ENCODE results near the gene ZNF536. TPM values are rescaled to one million over a fixed set of nuclear protein-coding genes. Genes with fewer than 3 reads are reported as not detected.
"Not testable (repeated sequence)": the region's sequence is repeated elsewhere in the genome, so short reads cannot be mapped to it uniquely, and the experiment has no call there.

The ZNF536 gene
- total RNA-seq, 1 donor from 2014 or later, result 0.43 TPM

GRCh38 chr19:30492586-30493270 lies 120.5 kb downstream of the ZNF536 start:
- Histone ChIP-seq H3K9ac (ENCODE audit: low read length) (no peak overlapping the region), H3K4me1 (ENCODE audit: insufficient read depth, low read length) (no peaks in the 10 kb centered on the region), H3K27ac (ENCODE audit: low read depth, low read length) (no peak overlapping the region), H3K79me2 (ENCODE audit: insufficient read depth, low read length) (no peaks in the 10 kb centered on the region), H3K4me2 (ENCODE audit: low read length) (no peak overlapping the region), H3K36me3 (ENCODE audit: insufficient read depth, low read length) (no peaks in the 10 kb centered on the region), H3K4me3 (ENCODE audit: insufficient read depth, low read depth, low read length) (no peak overlapping the region), H2AFZ (ENCODE audit: low read depth, low read length) (no peak overlapping the region), H4K20me1 (ENCODE audit: insufficient read depth, low read length) (no peaks in the 10 kb centered on the region), H3K27me3 (ENCODE audit: insufficient read depth, low read length) (no peaks in the 10 kb centered on the region), H3K9me3 (ENCODE audit: insufficient read depth, low read depth, low read length) (no peaks in the 10 kb centered on the region)
- Mint-ChIP-seq H3K27me3 (ENCODE audit: low read depth, unreplicated experiment) (peaks cover 24% of the 10 kb centered on the region), H3K4me1 (ENCODE audit: low read depth, unreplicated experiment) (peaks cover 3% of the 10 kb centered on the region), H3K4me3 (ENCODE audit: unreplicated experiment) (no peak overlapping the region), H3K36me3 (ENCODE audit: low read depth, unreplicated experiment) (no peaks in the 10 kb centered on the region), H3K9me3 (ENCODE audit: unreplicated experiment) (no peaks in the 10 kb centered on the region), H3K27ac (ENCODE audit: unreplicated experiment) (no peak overlapping the region)
- TF ChIP-seq EZH2 (IDR thresholded peaks at IDR 0.05; ENCODE audit: insufficient read depth, low read length) (no peak), CTCF (IDR thresholded peaks at IDR 0.05; ENCODE audit: insufficient read depth, low read depth, low read length) (no peak)
- FAIRE-seq (no peak), DNase-seq (ENCODE audit: low read depth) (no peak)

DNA sequence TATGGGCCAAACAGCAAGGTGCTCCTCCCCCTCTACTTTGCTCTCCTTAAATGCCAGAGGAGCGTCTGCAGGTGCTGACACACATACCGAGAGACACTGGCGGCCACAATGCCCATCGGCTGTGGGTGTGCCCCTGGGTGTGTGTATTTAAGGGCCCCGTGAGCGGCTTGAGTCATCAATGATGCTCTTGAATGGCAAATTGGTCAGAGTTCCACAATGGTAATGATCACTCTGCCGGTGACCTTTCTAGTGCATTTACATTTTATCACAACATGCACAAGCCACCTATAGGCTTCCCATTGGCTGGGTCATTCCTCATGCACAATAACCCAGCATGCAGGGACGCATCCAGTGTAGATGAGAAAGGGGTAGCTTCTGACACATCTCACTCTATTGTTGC lies 124.8 kb downstream of the ZNF536 start:
- Mint-ChIP-seq H3K4me3 (ENCODE audit: unreplicated experiment) (no peak overlapping the region), H3K36me3 (ENCODE audit: low read depth, unreplicated experiment) (no peaks in the 10 kb centered on the region), H3K9me3 (ENCODE audit: unreplicated experiment) (no peaks in the 10 kb centered on the region), H3K27me3 (ENCODE audit: low read depth, unreplicated experiment) (peaks cover 39% of the 10 kb centered on the region), H3K4me1 (ENCODE audit: low read depth, unreplicated experiment) (no peaks in the 10 kb centered on the region), H3K27ac (ENCODE audit: unreplicated experiment) (no peak overlapping the region)
- Histone ChIP-seq H3K9ac (ENCODE audit: low read length) (no peak overlapping the region), H3K27ac (ENCODE audit: low read depth, low read length) (no peak overlapping the region), H3K4me2 (ENCODE audit: low read length) (no peak overlapping the region), H3K4me1 (ENCODE audit: insufficient read depth, low read length) (no peaks in the 10 kb centered on the region), H3K79me2 (ENCODE audit: insufficient read depth, low read length) (no peaks in the 10 kb centered on the region), H3K9me3 (ENCODE audit: insufficient read depth, low read depth, low read length) (no peaks in the 10 kb centered on the region), H3K4me3 (ENCODE audit: insufficient read depth, low read depth, low read length) (no peak overlapping the region), H3K36me3 (ENCODE audit: insufficient read depth, low read length) (no peaks in the 10 kb centered on the region), H4K20me1 (ENCODE audit: insufficient read depth, low read length) (no peaks in the 10 kb centered on the region), H2AFZ (ENCODE audit: low read depth, low read length) (no peak overlapping the region), H3K27me3 (ENCODE audit: insufficient read depth, low read length) (no peaks in the 10 kb centered on the region)
- no peak for FAIRE-seq
- TF ChIP-seq CTCF (IDR thresholded peaks at IDR 0.05; ENCODE audit: insufficient read depth, low read depth, low read length) (no peak), EZH2 (IDR thresholded peaks at IDR 0.05; ENCODE audit: insufficient read depth, low read length) (no peak)
- DNase-seq (ENCODE audit: low read depth), result no peak

DNA sequence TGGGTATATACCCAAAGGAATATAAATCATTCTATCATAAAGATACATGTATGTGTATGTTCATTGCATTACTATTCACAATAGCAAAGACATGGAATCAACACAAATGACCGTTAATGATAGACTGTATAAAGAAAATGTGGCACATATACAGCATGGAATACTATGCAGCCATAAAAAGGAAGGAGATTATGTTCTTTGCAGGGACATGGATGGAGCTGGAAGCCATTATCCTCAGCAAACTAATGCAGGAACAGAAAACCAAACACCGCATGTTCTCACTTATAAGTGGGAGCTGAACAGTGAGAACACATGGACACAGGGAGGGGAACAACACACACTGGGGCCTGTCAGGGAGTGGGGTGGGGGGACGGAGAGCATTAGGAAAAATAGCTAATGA lies 125.9 kb downstream of the ZNF536 start:
- not testable (repeated sequence) for H3K27me3 ChIP-seq (ENCODE audit: insufficient read depth, low read length); H2AFZ ChIP-seq (ENCODE audit: low read depth, low read length); H3K36me3 Mint-ChIP-seq (ENCODE audit: low read depth, unreplicated experiment); FAIRE-seq; H3K4me1 Mint-ChIP-seq (ENCODE audit: low read depth, unreplicated experiment); H3K36me3 ChIP-seq (ENCODE audit: insufficient read depth, low read length); DNase-seq (ENCODE audit: low read depth); H3K4me1 ChIP-seq (ENCODE audit: insufficient read depth, low read length); H3K9me3 ChIP-seq (ENCODE audit: insufficient read depth, low read depth, low read length); H3K4me3 ChIP-seq (ENCODE audit: insufficient read depth, low read depth, low read length); H3K4me3 Mint-ChIP-seq (ENCODE audit: unreplicated experiment); H3K27ac ChIP-seq (ENCODE audit: low read depth, low read length); H3K27ac Mint-ChIP-seq (ENCODE audit: unreplicated experiment); H3K9me3 Mint-ChIP-seq (ENCODE audit: unreplicated experiment); H3K79me2 ChIP-seq (ENCODE audit: insufficient read depth, low read length); H3K9ac ChIP-seq (ENCODE audit: low read length); H4K20me1 ChIP-seq (ENCODE audit: insufficient read depth, low read length); H3K4me2 ChIP-seq (ENCODE audit: low read length)
- peaks cover 43% of the 10 kb centered on the region for H3K27me3 Mint-ChIP-seq (ENCODE audit: low read depth, unreplicated experiment)

All from astrocyte (in vitro differentiated cells and primary cell).